Stomach (tissue), 4 donors: ENCODE results near the gene UNC5B.

Experiments used
- EP300 ChIP-seq: sonication (generic); formaldehyde crosslinking; IDR thresholded peaks from one replicate; pipeline ENCODE4 v1.6.1; 2017; ENCODE audit warnings: antibody characterized with exemption
- POLR2A ChIP-seq, 4 donors: fragments of 450-650 bp; IDR thresholded peaks; one replicate each; pipeline ENCODE4 v1.6.1; 2016; ENCODE audit warnings: antibody characterized with exemption in 4 of 4, control low read depth in 2 of 4, mild to moderate bottlenecking in 1 of 4, moderate library complexity in 1 of 4
- POLR2AphosphoS5 ChIP-seq, 3 donors: sonication (generic); formaldehyde crosslinking; IDR thresholded peaks; one replicate each; pipeline ENCODE4 v1.6.1; 2016; ENCODE audit warnings: antibody characterized with exemption in 3 of 3
- TF ChIP-seq, protein P1 (sequence below), 7 experiments: fragments of 450-650 bp in 4 of 7; fragments of 200-600 bp in 3 of 7; sonication (generic) in 3 of 7; IDR thresholded peaks; one replicate each; pipeline ENCODE4 v1.5.1; 2016 to 2019; ENCODE audit warnings: antibody characterized with exemption in 7 of 7, control low read depth in 2 of 7, mild to moderate bottlenecking in 1 of 7

GRCh38 chr10:71321386-71321785, 109.0 kb downstream of the UNC5B start:
- TF ChIP-seq, protein P1, sequence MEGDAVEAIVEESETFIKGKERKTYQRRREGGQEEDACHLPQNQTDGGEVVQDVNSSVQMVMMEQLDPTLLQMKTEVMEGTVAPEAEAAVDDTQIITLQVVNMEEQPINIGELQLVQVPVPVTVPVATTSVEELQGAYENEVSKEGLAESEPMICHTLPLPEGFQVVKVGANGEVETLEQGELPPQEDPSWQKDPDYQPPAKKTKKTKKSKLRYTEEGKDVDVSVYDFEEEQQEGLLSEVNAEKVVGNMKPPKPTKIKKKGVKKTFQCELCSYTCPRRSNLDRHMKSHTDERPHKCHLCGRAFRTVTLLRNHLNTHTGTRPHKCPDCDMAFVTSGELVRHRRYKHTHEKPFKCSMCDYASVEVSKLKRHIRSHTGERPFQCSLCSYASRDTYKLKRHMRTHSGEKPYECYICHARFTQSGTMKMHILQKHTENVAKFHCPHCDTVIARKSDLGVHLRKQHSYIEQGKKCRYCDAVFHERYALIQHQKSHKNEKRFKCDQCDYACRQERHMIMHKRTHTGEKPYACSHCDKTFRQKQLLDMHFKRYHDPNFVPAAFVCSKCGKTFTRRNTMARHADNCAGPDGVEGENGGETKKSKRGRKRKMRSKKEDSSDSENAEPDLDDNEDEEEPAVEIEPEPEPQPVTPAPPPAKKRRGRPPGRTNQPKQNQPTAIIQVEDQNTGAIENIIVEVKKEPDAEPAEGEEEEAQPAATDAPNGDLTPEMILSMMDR (IDR thresholded peaks at IDR 0.05), result no peak
- TF ChIP-seq POLR2A (IDR thresholded peaks at IDR 0.05) (no peak), POLR2AphosphoS5 (IDR thresholded peaks at IDR 0.05) (no peak), EP300 (no peak)
